Measurements from ENCODE around the gene SPAG6. TPM values are rescaled to one million over a fixed set of nuclear protein-coding genes. Genes with fewer than 3 reads are reported as not detected.

The SPAG6 gene
- total and polyA plus RNA-seq, 2 of the 8 experiments (the other 6 are each of a cell fraction or from before 2014, with no cell fraction given): 0.14 TPM; not detected in 1

DNA sequence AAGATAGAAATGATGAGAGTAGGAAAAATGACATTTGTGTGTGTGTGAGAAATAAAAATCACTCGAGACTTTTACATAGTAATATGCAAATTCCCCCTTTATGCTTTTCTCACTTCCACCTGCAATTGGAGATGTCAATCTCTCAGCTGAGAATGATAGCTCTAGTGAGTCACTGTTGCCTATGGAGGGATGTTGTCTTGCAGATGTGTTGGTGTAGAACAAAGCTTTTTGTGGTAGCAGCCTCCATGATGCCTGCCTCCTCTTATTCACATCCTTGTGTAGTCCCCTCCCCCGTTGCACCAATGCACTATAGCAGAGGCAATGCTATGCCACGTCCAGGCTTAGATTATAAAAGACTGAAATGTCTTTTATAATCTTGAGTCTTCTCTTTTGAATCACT is 33.8 kb downstream of the SPAG6 start:
- Histone ChIP-seq H2BK12ac (ENCODE audit: low read depth, low read length) (no peak overlapping the region), H3K18ac (ENCODE audit: extremely low read depth, low read length) (no peak overlapping the region), H3K9me3 (ENCODE audit: insufficient read depth in 2 of 2, low read depth in 1 of 2, low read length in 1 of 2) (no peaks in the 10 kb centered on the region), H3K56ac (replicated peaks; ENCODE audit: insufficient read length, low read depth, low read length) (no peak overlapping the region), H3K4ac (replicated peaks; ENCODE audit: insufficient read length, low read depth, low read length) (no peak overlapping the region), H2BK20ac (ENCODE audit: low read length) (no peak overlapping the region), H3K14ac (ENCODE audit: insufficient read length) (no peak overlapping the region), H3K79me2 (ENCODE audit: control insufficient read depth in 1 of 2, insufficient read depth in 2 of 2, low read length in 2 of 2) (no peaks in the 10 kb centered on the region), H3K4me1 (replicated peaks in 1 of 4; ENCODE audit: control insufficient read depth in 3 of 4, insufficient read depth in 4 of 4, low read length in 3 of 4) (peaks cover 0 to 6% (median 0%) of the 10 kb centered on the region in 4 experiments; a peak in 2 of 7 replicates), H3K36me3 (ENCODE audit: control insufficient read depth in 2 of 4, insufficient read depth in 4 of 4, low read length in 3 of 4) (no peaks in the 10 kb centered on the region), H3K4me2 (ENCODE audit: insufficient read depth in 1 of 2, low read depth in 2 of 2, low read length in 2 of 2) (no peak overlapping the region), H2AK5ac (ENCODE audit: low read depth, low read length) (no peak overlapping the region), H3K27me3 (replicated peaks in 1 of 4; ENCODE audit: control insufficient read depth in 3 of 4, extremely low read depth in 1 of 4, insufficient read depth in 3 of 4, low read length in 3 of 4) (no peaks in the 10 kb centered on the region), H3K4me3 (ENCODE audit: extremely low read depth in 1 of 4, insufficient read depth in 2 of 4, low read depth in 3 of 4, low read length in 4 of 4) (no peak overlapping the region), H3K9ac (replicated peaks in 1 of 4; ENCODE audit: extremely low read depth in 1 of 4, low read depth in 3 of 4, low read length in 3 of 4) (no peak overlapping the region), H2BK5ac (ENCODE audit: low read depth, low read length) (no peak overlapping the region), H3K23me2 (ENCODE audit: low read depth, low read length) (no peaks in the 10 kb centered on the region), H2BK120ac (replicated peaks; ENCODE audit: low read depth, low read length) (no peak overlapping the region), H3K79me1 (ENCODE audit: low read depth, low read length) (no peaks in the 10 kb centered on the region), H4K20me1 (replicated peaks in 1 of 2; ENCODE audit: control insufficient read depth in 1 of 2, insufficient read depth in 2 of 2, low read length in 2 of 2) (no peaks in the 10 kb centered on the region), H4K91ac (replicated peaks; ENCODE audit: insufficient read length, low read length) (no peak overlapping the region), H4K8ac (ENCODE audit: extremely low read depth, insufficient read depth, low read length) (no peak overlapping the region), H3K27ac (ENCODE audit: low read depth, low read length) (no peak overlapping the region), H2AFZ (ENCODE audit: low read length) (0 out of 2 replicates have a peak overlapping the region, but pooled peaks have one; percentile 19), H4K5ac (ENCODE audit: insufficient read length, low read depth, low read length) (no peak overlapping the region), H3K23ac (ENCODE audit: insufficient read length) (no peak overlapping the region), H2BK15ac (ENCODE audit: low read length) (0 out of 2 replicates have a peak overlapping the region, but pooled peaks have one; percentile 65)
- ChIA-PET CTCF (ENCODE audit: partially characterized antibody) (interaction anchor here (0.6 to 1.5 kb wide), 3 partner anchors 10 to 34 kb away, joined by 3 read pairs; no protein-coding TSS in a partner anchor), POLR2A (ENCODE audit: partially characterized antibody) (no interaction called here)
- TF ChIP-seq SP4 (IDR thresholded peaks at IDR 0.05; ENCODE audit: low read length): no peak
- TF ChIP-seq YY1 (IDR thresholded peaks at IDR 0.05; ENCODE audit: low read depth, low read length): 0 out of 2 replicates have a peak, but pooled peaks have one; percentile 19
- TF ChIP-seq, protein P1, sequence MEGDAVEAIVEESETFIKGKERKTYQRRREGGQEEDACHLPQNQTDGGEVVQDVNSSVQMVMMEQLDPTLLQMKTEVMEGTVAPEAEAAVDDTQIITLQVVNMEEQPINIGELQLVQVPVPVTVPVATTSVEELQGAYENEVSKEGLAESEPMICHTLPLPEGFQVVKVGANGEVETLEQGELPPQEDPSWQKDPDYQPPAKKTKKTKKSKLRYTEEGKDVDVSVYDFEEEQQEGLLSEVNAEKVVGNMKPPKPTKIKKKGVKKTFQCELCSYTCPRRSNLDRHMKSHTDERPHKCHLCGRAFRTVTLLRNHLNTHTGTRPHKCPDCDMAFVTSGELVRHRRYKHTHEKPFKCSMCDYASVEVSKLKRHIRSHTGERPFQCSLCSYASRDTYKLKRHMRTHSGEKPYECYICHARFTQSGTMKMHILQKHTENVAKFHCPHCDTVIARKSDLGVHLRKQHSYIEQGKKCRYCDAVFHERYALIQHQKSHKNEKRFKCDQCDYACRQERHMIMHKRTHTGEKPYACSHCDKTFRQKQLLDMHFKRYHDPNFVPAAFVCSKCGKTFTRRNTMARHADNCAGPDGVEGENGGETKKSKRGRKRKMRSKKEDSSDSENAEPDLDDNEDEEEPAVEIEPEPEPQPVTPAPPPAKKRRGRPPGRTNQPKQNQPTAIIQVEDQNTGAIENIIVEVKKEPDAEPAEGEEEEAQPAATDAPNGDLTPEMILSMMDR (IDR thresholded peaks at IDR 0.05; ENCODE audit: control extremely low read depth in 1 of 3, insufficient read depth in 1 of 3, low read depth in 1 of 3, low read length in 3 of 3): no peak
- TF ChIP-seq CHD2 (IDR thresholded peaks at IDR 0.05; ENCODE audit: low read length): no peak
- TF ChIP-seq BCL11A (IDR thresholded peaks at IDR 0.05; ENCODE audit: low read depth in 2 of 2, low read length in 2 of 2): no peak
- WGBS, 2 experiments (ENCODE audit: extremely low coverage in 1 of 2, insufficient coverage in 1 of 2, insufficient read length in 1 of 2, insufficient replicate concordance in 2 of 2, low coverage in 1 of 2, low lambda C conversion rate in 2 of 2, missing lambda C conversion rate in 1 of 2): 77% methylated on average over 3 of the region's 3 CpGs; no CpG with 5 or more reads in 1 of the 2 experiments
- FAIRE-seq: no peak
- no peak for DNase-seq (ENCODE audit: low read depth in 1 of 2, low spot score in 2 of 2)

Data from H1 (cell line).